H9 (cell line): ENCODE data around the gene DBNDD1. TPM values are rescaled to one million over a fixed set of nuclear protein-coding genes. Genes with fewer than 3 reads are reported as not detected.

Experiments
- DNase-seq: peaks from one replicate; pipeline ENCODE4 v3.0.0-alpha.2; 2017
- H2AFZ ChIP-seq: one replicate; pipeline ENCODE4 v1.6.1; 2013; ENCODE audit warnings: mild to moderate bottlenecking, low read length, control low read depth, moderate library complexity
- H2AK5ac ChIP-seq: 2 replicates; pipeline ENCODE4 v1.6.1; 2013; ENCODE audit warnings: low read length, control low read depth, mixed read lengths; ENCODE audit not compliant: insufficient read length
- H2BK120ac ChIP-seq: one replicate; pipeline ENCODE4 v1.6.1; 2013; ENCODE audit warnings: low read depth, mild to moderate bottlenecking, low read length, control low read depth, inconsistent platforms; ENCODE audit not compliant: poor library complexity, severe bottlenecking
- H2BK12ac ChIP-seq: 2 replicates; pipeline ENCODE4 v1.6.1; 2013; ENCODE audit warnings: low read length, control low read depth, mixed read lengths, low read depth; ENCODE audit not compliant: insufficient read length
- H2BK15ac ChIP-seq: 2 replicates; pipeline ENCODE4 v1.6.1; 2013; ENCODE audit warnings: low read depth, low read length, control low read depth
- H2BK20ac ChIP-seq: one replicate; pipeline ENCODE4 v1.6.1; 2013; ENCODE audit warnings: low read depth, mild to moderate bottlenecking, low read length, control low read depth, inconsistent platforms; ENCODE audit not compliant: poor library complexity, severe bottlenecking
- H2BK5ac ChIP-seq: 2 replicates; pipeline ENCODE4 v1.6.1; 2013; ENCODE audit warnings: low read length, control low read depth, mixed read lengths; ENCODE audit not compliant: insufficient read length
- H3K14ac ChIP-seq: 2 replicates; pipeline ENCODE4 v1.6.1; 2013; ENCODE audit warnings: low read length, control low read depth; ENCODE audit not compliant: insufficient read depth
- H3K18ac ChIP-seq: 2 replicates; pipeline ENCODE4 v1.6.1; 2013; ENCODE audit warnings: low read depth, mild to moderate bottlenecking, mixed read lengths, low read length, control low read depth; ENCODE audit not compliant: insufficient read length
- H3K23ac ChIP-seq: 2 replicates; pipeline ENCODE4 v1.6.1; 2013; ENCODE audit warnings: low read length, control low read depth, mixed read lengths, low read depth; ENCODE audit not compliant: insufficient read length
- H3K23me2 ChIP-seq: 2 replicates; pipeline ENCODE4 v1.6.1; 2013; ENCODE audit warnings: low read depth, mild to moderate bottlenecking, mixed read lengths, low read length, control low read depth; ENCODE audit not compliant: insufficient read length, poor library complexity, severe bottlenecking
- H3K27ac ChIP-seq: 2 replicates; pipeline ENCODE4 v1.5.1; 2013; ENCODE audit warnings: low read length, control low read depth, mixed read lengths, low read depth; ENCODE audit not compliant: insufficient read length
- H3K27me3 ChIP-seq: 2 replicates; pipeline ENCODE4 v1.6.1; 2013; ENCODE audit warnings: low read length, control low read depth, inconsistent platforms; ENCODE audit not compliant: insufficient read depth
- H3K4ac ChIP-seq: 2 replicates; pipeline ENCODE4 v1.6.1; 2013; ENCODE audit warnings: low read depth, mild to moderate bottlenecking, control low read depth, inconsistent platforms, low read length, moderate library complexity
- H3K4me1 ChIP-seq: 2 replicates; pipeline ENCODE4 v1.6.1; 2013; ENCODE audit warnings: low read length, control low read depth, inconsistent platforms; ENCODE audit not compliant: insufficient read depth
- H3K4me2 ChIP-seq: 2 replicates; pipeline ENCODE4 v1.6.1; 2013; ENCODE audit warnings: low read length, control low read depth, mixed read lengths; ENCODE audit not compliant: insufficient read length, insufficient read depth
- H3K56ac ChIP-seq: 2 replicates; pipeline ENCODE4 v1.6.1; 2013; ENCODE audit warnings: low read depth, mild to moderate bottlenecking, mixed read lengths, low read length, control low read depth; ENCODE audit not compliant: insufficient read length
- H3K79me1 ChIP-seq: 2 replicates; pipeline ENCODE4 v1.6.1; 2013; ENCODE audit warnings: low read depth, mild to moderate bottlenecking, moderate library complexity, low read length, control low read depth, inconsistent platforms; ENCODE audit not compliant: insufficient read depth, poor library complexity, severe bottlenecking
- H3K79me2 ChIP-seq: 2 replicates; pipeline ENCODE4 v1.6.1; 2013; ENCODE audit warnings: low read length, control low read depth, inconsistent platforms; ENCODE audit not compliant: insufficient read depth
- H3K9ac ChIP-seq: 2 replicates; pipeline ENCODE4 v1.6.1; 2013; ENCODE audit warnings: low read length, control low read depth, mixed read lengths; ENCODE audit not compliant: insufficient read length; ENCODE audit errors: extremely low read depth
- H3K9me3 ChIP-seq: one replicate; pipeline ENCODE4 v1.6.1; 2013; ENCODE audit warnings: low read depth, low read length, inconsistent platforms; ENCODE audit not compliant: control insufficient read depth
- H3T11ph ChIP-seq: one replicate; pipeline ENCODE4 v1.6.1; 2013; ENCODE audit warnings: mild to moderate bottlenecking, low read length, control low read depth, inconsistent platforms
- H4K20me1 ChIP-seq: one replicate; pipeline ENCODE4 v1.6.1; 2013; ENCODE audit not compliant: control insufficient read depth, insufficient read length, insufficient read depth
- H4K5ac ChIP-seq: 2 replicates; pipeline ENCODE4 v1.6.1; 2013; ENCODE audit warnings: low read depth, mild to moderate bottlenecking, mixed read lengths, low read length, control low read depth; ENCODE audit not compliant: insufficient read length
- H4K8ac ChIP-seq: replicated peaks from 2 replicates; pipeline ENCODE4 v1.6.1; 2013; ENCODE audit warnings: low read length, control low read depth, mixed read lengths, low read depth; ENCODE audit not compliant: insufficient read length
- H4K91ac ChIP-seq: 2 replicates; pipeline ENCODE4 v1.6.1; 2013; ENCODE audit warnings: low read depth, mild to moderate bottlenecking, moderate library complexity, mixed read lengths, low read length, control low read depth; ENCODE audit not compliant: insufficient read length
- H3K27ac Mint-ChIP-seq, 3 experiments: 2 replicates in 2 of 3; 3 replicates in 1 of 3; pipeline ENCODE4 v1.8.0; 2020 to 2021; ENCODE audit warnings: mixed read lengths in 3 of 3, mild to moderate bottlenecking in 1 of 3, moderate library complexity in 1 of 3
- H3K27me3 Mint-ChIP-seq: 2 replicates; pipeline ENCODE4 v1.8.0; 2021; ENCODE audit warnings: low read depth, mild to moderate bottlenecking, moderate library complexity, mixed read lengths
- H3K36me3 Mint-ChIP-seq, 3 experiments: 2 replicates in 2 of 3; 3 replicates in 1 of 3; pipeline ENCODE4 v1.8.0; 2020 to 2021; ENCODE audit warnings: low read depth in 3 of 3, mixed read lengths in 3 of 3; ENCODE audit not compliant: insufficient read depth in 1 of 3
- H3K4me1 Mint-ChIP-seq, 2 experiments: 2 replicates each; pipeline ENCODE4 v1.8.0; 2020; ENCODE audit warnings: mixed read lengths in 2 of 2
- H3K4me3 Mint-ChIP-seq, 2 experiments: 2 replicates in 1 of 2; 3 replicates in 1 of 2; pipeline ENCODE4 v1.8.0; 2020 to 2021; ENCODE audit warnings: mild to moderate bottlenecking in 2 of 2, mixed read lengths in 2 of 2, moderate library complexity in 1 of 2
- H3K9me3 Mint-ChIP-seq, 2 experiments: 2 replicates in 1 of 2; 3 replicates in 1 of 2; pipeline ENCODE4 v1.8.0; 2020; ENCODE audit warnings: mild to moderate bottlenecking in 2 of 2, mixed read lengths in 2 of 2, moderate library complexity in 1 of 2
- WGBS: extraction: QIAGEN DNeasy Blood & Tissue Kit; methylation state at CpG from one replicate; pipeline ENCODE4 v1.1.7; 2013; ENCODE audit warnings: missing lambda C conversion rate, low lambda C conversion rate, mixed read lengths; ENCODE audit not compliant: insufficient read length; ENCODE audit errors: extremely low coverage; 5-methylcytosine and 5-hydroxymethylcytosine counted together
- total RNA-seq: library from RNA; stranded (reverse); gene quantifications from 2 replicates; pipeline ENCODE4 v1.2.1, GENCODE V29; 2021
- TF ChIP-seq, protein P1 (sequence below): fragments of 200-600 bp; sonication (generic); conservative IDR thresholded peaks from 3 replicates; pipeline ENCODE4 v1.8.0; 2021; ENCODE audit warnings: antibody characterized with exemption, mild to moderate bottlenecking

The DBNDD1 gene
- total RNA-seq, 1 experiment from 2014 or later: 87.3 TPM

DNA sequence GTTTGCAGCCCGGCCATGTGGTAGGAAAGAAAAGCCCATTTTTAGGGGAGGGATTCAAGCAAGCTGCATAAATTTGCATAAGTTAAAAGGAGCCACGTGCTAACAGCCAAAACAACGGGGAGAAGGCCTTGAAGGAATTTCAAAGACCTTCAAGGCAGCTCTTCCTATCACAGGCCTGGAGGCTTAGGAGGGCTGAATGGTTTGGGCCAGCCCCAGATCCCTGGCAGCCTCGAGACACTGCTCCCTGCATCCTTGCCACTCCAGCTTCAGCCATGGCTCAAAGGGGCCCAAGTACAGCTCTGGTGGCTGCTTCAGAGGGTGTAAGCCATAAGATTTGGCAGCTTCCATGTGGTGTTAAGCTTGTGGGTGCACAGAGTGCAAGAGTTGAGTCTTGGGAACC lies 35.3 kb upstream of the DBNDD1 start:
- TF ChIP-seq, protein P1, sequence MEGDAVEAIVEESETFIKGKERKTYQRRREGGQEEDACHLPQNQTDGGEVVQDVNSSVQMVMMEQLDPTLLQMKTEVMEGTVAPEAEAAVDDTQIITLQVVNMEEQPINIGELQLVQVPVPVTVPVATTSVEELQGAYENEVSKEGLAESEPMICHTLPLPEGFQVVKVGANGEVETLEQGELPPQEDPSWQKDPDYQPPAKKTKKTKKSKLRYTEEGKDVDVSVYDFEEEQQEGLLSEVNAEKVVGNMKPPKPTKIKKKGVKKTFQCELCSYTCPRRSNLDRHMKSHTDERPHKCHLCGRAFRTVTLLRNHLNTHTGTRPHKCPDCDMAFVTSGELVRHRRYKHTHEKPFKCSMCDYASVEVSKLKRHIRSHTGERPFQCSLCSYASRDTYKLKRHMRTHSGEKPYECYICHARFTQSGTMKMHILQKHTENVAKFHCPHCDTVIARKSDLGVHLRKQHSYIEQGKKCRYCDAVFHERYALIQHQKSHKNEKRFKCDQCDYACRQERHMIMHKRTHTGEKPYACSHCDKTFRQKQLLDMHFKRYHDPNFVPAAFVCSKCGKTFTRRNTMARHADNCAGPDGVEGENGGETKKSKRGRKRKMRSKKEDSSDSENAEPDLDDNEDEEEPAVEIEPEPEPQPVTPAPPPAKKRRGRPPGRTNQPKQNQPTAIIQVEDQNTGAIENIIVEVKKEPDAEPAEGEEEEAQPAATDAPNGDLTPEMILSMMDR: no peak
- Histone ChIP-seq H4K8ac (no peak overlapping the region), H3K79me1 (no peaks in the 10 kb centered on the region), H4K5ac (no peak overlapping the region), H3K9me3 (peaks cover 25% of the 10 kb centered on the region), H3K4ac (no peak overlapping the region), H2BK12ac (no peak overlapping the region), H3K27ac (no peak overlapping the region), H2BK120ac (no peak overlapping the region), H3K79me2 (no peaks in the 10 kb centered on the region), H2BK15ac (no peak overlapping the region), H3K9ac (no peak overlapping the region), H4K91ac (no peak overlapping the region), H3K56ac (no peak overlapping the region), H4K20me1 (no peaks in the 10 kb centered on the region), H3T11ph (no peak overlapping the region), H3K23ac (no peak overlapping the region), H3K18ac (no peak overlapping the region), H2AK5ac (no peak overlapping the region), H2BK5ac (no peak overlapping the region), H3K4me2 (no peak overlapping the region), H2BK20ac (no peak overlapping the region), H3K14ac (no peak overlapping the region), H3K4me1 (no peaks in the 10 kb centered on the region), H3K27me3 (no peaks in the 10 kb centered on the region; the same call in 1 of the 2 replicates), H3K23me2 (no peaks in the 10 kb centered on the region), H2AFZ (no peak overlapping the region)
- WGBS: no CpG with 5 or more reads among the region's 4 CpGs
- Mint-ChIP-seq H3K36me3 (peaks cover 7 to 22% (median 13%) of the 10 kb centered on the region in 3 experiments), H3K9me3 (peaks cover 42 to 51% of the 10 kb centered on the region in 2 experiments), H3K4me3 (no peak overlapping the region), H3K27me3 (peaks cover 46% of the 10 kb centered on the region), H3K4me1 (peaks cover 0 to 3% of the 10 kb centered on the region in 2 experiments; a peak in 1 of 4 replicates), H3K27ac (no peak overlapping the region)
- no peak for DNase-seq
